ENCODE results near the gene PTBP1. TPM values are rescaled to one million over a fixed set of nuclear protein-coding genes. Genes with fewer than 3 reads are reported as not detected.

Gene PTBP1
- total RNA-seq, 1 donor from 2014 or later, result 386 TPM

DNA sequence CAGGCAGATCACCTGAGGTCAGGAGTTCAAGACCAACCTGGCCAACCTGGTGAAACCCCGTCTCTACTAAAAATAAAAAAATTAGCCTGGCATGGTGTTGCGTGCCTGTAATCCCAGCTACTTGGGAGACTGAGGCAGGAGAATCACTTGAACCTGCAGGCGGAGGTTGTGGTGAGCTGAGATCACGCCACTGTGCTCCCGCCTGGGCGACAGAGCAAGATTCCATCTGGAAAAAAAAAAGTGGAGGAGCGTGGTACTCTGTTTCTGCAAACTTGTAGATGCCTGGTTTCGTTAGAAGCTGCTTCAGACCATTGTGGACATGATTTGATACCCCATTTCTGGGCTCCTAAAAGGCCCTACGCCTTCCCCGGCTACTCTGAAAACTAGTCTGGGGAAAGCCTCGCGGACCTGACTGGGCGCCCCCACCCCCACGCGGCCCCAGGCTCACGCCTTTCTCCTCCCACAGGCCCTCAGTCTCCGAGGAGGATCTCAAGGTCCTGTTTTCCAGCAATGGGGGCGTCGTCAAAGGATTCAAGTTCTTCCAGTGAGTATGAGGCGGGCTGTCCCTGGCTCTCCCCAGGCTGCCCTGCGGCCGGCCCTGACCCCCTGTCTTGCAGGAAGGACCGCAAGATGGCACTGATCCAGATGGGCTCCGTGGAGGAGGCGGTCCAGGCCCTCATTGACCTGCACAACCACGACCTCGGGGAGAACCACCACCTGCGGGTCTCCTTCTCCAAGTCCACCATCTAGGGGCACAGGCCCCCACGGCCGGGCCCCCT, 13.0 kb downstream of the PTBP1 start:
- H3K36me3 ChIP-seq (ENCODE audit: insufficient read depth, low read length), result peaks cover 34% of the 10 kb centered on the region
- H3K4me1 Mint-ChIP-seq (ENCODE audit: low read depth, unreplicated experiment), result no peaks in the 10 kb centered on the region

DNA sequence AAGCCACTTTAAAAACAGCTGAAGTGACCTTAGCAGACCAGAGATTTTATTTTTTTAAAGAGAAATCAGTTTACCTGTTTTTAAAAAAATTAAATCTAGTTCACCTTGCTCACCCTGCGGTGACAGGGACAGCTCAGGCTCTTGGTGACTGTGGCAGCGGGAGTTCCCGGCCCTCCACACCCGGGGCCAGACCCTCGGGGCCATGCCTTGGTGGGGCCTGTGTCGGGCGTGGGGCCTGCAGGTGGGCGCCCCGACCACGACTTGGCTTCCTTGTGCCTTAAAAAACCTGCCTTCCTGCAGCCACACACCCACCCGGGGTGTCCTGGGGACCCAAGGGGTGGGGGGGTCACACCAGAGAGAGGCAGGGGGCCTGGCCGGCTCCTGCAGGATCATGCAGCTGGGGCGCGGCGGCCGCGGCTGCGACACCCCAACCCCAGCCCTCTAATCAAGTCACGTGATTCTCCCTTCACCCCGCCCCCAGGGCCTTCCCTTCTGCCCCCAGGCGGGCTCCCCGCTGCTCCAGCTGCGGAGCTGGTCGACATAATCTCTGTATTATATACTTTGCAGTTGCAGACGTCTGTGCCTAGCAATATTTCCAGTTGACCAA, 13.7 kb downstream of the PTBP1 start:
- no peaks in the 10 kb centered on the region for H3K9me3 ChIP-seq (ENCODE audit: insufficient read depth, low read depth, low read length)
- no peak overlapping the region for H3K27ac ChIP-seq (ENCODE audit: low read depth, low read length)
- DNase-seq (ENCODE audit: low read depth) (no peak), FAIRE-seq (no peak)
- Mint-ChIP-seq H3K27ac (ENCODE audit: unreplicated experiment) (no peak overlapping the region), H3K4me1 (ENCODE audit: low read depth, unreplicated experiment) (no peaks in the 10 kb centered on the region), H3K36me3 (ENCODE audit: low read depth, unreplicated experiment) (peaks cover 12% of the 10 kb centered on the region), H3K4me3 (ENCODE audit: unreplicated experiment) (no peak overlapping the region), H3K9me3 (ENCODE audit: unreplicated experiment) (no peaks in the 10 kb centered on the region), H3K27me3 (ENCODE audit: low read depth, unreplicated experiment) (no peaks in the 10 kb centered on the region)
- no peak overlapping the region for H2AFZ ChIP-seq (ENCODE audit: low read depth, low read length)
- TF ChIP-seq, protein P1, sequence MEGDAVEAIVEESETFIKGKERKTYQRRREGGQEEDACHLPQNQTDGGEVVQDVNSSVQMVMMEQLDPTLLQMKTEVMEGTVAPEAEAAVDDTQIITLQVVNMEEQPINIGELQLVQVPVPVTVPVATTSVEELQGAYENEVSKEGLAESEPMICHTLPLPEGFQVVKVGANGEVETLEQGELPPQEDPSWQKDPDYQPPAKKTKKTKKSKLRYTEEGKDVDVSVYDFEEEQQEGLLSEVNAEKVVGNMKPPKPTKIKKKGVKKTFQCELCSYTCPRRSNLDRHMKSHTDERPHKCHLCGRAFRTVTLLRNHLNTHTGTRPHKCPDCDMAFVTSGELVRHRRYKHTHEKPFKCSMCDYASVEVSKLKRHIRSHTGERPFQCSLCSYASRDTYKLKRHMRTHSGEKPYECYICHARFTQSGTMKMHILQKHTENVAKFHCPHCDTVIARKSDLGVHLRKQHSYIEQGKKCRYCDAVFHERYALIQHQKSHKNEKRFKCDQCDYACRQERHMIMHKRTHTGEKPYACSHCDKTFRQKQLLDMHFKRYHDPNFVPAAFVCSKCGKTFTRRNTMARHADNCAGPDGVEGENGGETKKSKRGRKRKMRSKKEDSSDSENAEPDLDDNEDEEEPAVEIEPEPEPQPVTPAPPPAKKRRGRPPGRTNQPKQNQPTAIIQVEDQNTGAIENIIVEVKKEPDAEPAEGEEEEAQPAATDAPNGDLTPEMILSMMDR (IDR thresholded peaks at IDR 0.05; ENCODE audit: insufficient read depth, low read depth, low read length), result no peak
- TF ChIP-seq EZH2 (IDR thresholded peaks at IDR 0.05; ENCODE audit: insufficient read depth, low read length), result no peak
- H4K20me1 ChIP-seq (ENCODE audit: insufficient read depth, low read length), result peaks cover 68% of the 10 kb centered on the region
- H3K4me2 ChIP-seq (ENCODE audit: low read length), result no peak overlapping the region
- H3K27me3 ChIP-seq (ENCODE audit: insufficient read depth, low read length), result no peaks in the 10 kb centered on the region
- H3K79me2 ChIP-seq (ENCODE audit: insufficient read depth, low read length), result peaks cover 47% of the 10 kb centered on the region
- H3K9ac ChIP-seq (ENCODE audit: low read length), result no peak overlapping the region
- H3K36me3 ChIP-seq (ENCODE audit: insufficient read depth, low read length), result peaks cover 34% of the 10 kb centered on the region
- H3K4me3 ChIP-seq (ENCODE audit: insufficient read depth, low read depth, low read length), result no peak overlapping the region
- no peaks in the 10 kb centered on the region for H3K4me1 ChIP-seq (ENCODE audit: insufficient read depth, low read length)

More for the DNA sequence above, 13.0 kb downstream of the PTBP1 start:
- H3K79me2 ChIP-seq (ENCODE audit: insufficient read depth, low read length), result peaks cover 54% of the 10 kb centered on the region
- H3K9me3 ChIP-seq (ENCODE audit: insufficient read depth, low read depth, low read length), result no peaks in the 10 kb centered on the region
- Mint-ChIP-seq H3K9me3 (ENCODE audit: unreplicated experiment) (no peaks in the 10 kb centered on the region), H3K27ac (ENCODE audit: unreplicated experiment) (no peak overlapping the region), H3K27me3 (ENCODE audit: low read depth, unreplicated experiment) (no peaks in the 10 kb centered on the region), H3K36me3 (ENCODE audit: low read depth, unreplicated experiment) (peaks cover 9% of the 10 kb centered on the region), H3K4me3 (ENCODE audit: unreplicated experiment) (no peak overlapping the region)
- H3K27me3 ChIP-seq (ENCODE audit: insufficient read depth, low read length), result no peaks in the 10 kb centered on the region
- H3K4me3 ChIP-seq (ENCODE audit: insufficient read depth, low read depth, low read length), result no peak overlapping the region
- no peak for TF ChIP-seq EZH2 (IDR thresholded peaks at IDR 0.05; ENCODE audit: insufficient read depth, low read length)
- no peak for DNase-seq (ENCODE audit: low read depth)
- no peak overlapping the region for H2AFZ ChIP-seq (ENCODE audit: low read depth, low read length)
- H3K27ac ChIP-seq (ENCODE audit: low read depth, low read length), result no peak overlapping the region
- no peak for FAIRE-seq
- no peak overlapping the region for H3K9ac ChIP-seq (ENCODE audit: low read length)
- H4K20me1 ChIP-seq (ENCODE audit: insufficient read depth, low read length), result peaks cover 76% of the 10 kb centered on the region
- no peak overlapping the region for H3K4me2 ChIP-seq (ENCODE audit: low read length)
- H3K4me1 ChIP-seq (ENCODE audit: insufficient read depth, low read length), result no peaks in the 10 kb centered on the region

DNA sequence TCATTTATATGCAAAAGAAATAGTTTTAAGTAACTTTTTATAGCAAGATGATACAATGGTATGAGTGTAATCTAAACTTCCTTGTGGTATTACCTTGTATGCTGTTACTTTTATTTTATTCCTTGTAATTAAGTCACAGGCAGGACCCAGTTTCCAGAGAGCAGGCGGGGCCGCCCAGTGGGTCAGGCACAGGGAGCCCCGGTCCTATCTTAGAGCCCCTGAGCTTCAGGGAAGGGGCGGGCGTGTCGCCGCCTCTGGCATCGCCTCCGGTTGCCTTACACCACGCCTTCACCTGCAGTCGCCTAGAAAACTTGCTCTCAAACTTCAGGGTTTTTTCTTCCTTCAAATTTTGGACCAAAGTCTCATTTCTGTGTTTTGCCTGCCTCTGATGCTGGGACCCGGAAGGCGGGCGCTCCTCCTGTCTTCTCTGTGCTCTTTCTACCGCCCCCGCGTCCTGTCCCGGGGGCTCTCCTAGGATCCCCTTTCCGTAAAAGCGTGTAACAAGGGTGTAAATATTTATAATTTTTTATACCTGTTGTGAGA, 14.3 kb downstream of the PTBP1 start:
- Histone ChIP-seq H3K27ac (ENCODE audit: low read depth, low read length) (no peak overlapping the region), H3K9me3 (ENCODE audit: insufficient read depth, low read depth, low read length) (no peaks in the 10 kb centered on the region), H3K4me3 (ENCODE audit: insufficient read depth, low read depth, low read length) (no peak overlapping the region), H3K27me3 (ENCODE audit: insufficient read depth, low read length) (no peaks in the 10 kb centered on the region), H4K20me1 (ENCODE audit: insufficient read depth, low read length) (peaks cover 66% of the 10 kb centered on the region), H3K4me2 (ENCODE audit: low read length) (no peak overlapping the region), H3K4me1 (ENCODE audit: insufficient read depth, low read length) (no peaks in the 10 kb centered on the region), H3K9ac (ENCODE audit: low read length) (no peak overlapping the region), H2AFZ (ENCODE audit: low read depth, low read length) (no peak overlapping the region), H3K79me2 (ENCODE audit: insufficient read depth, low read length) (peaks cover 41% of the 10 kb centered on the region), H3K36me3 (ENCODE audit: insufficient read depth, low read length) (peaks cover 32% of the 10 kb centered on the region)
- Mint-ChIP-seq H3K27me3 (ENCODE audit: low read depth, unreplicated experiment) (no peaks in the 10 kb centered on the region), H3K4me3 (ENCODE audit: unreplicated experiment) (no peak overlapping the region), H3K4me1 (ENCODE audit: low read depth, unreplicated experiment) (no peaks in the 10 kb centered on the region), H3K9me3 (ENCODE audit: unreplicated experiment) (no peaks in the 10 kb centered on the region), H3K36me3 (ENCODE audit: low read depth, unreplicated experiment) (peaks cover 14% of the 10 kb centered on the region), H3K27ac (ENCODE audit: unreplicated experiment) (no peak overlapping the region)
- DNase-seq (ENCODE audit: low read depth), result no peak
- FAIRE-seq, result no peak
- TF ChIP-seq EZH2 (IDR thresholded peaks at IDR 0.05; ENCODE audit: insufficient read depth, low read length), result no peak
- TF ChIP-seq, protein P1 (IDR thresholded peaks at IDR 0.05; ENCODE audit: insufficient read depth, low read depth, low read length), result no peak

Measured in astrocyte (in vitro differentiated cells and primary cell).